NCI-H146 treated with DMSO at 0.1 percent for 48 hours (cell line): ENCODE results near the gene OTOP2.
A peak's percentile ranks its signal among the peaks of the same experiment; 100 is the strongest.

Experiments used
- DNase-seq: peaks from one replicate; lab custom pipeline; 2025; ENCODE audit not compliant: unreplicated experiment; lab: John Stamatoyannopoulos, UW

Gene OTOP2

GRCh38 chr17:74923538-74924249, 379 bp upstream of the OTOP2 start:
- DNase-seq = no peak

- no peak for DNase-seq
Measured at GRCh38 chr17:74925242-74925641, 1.2 kb downstream of the OTOP2 start.

- no peak for DNase-seq
Measured at GRCh38 chr17:74928786-74929185, 4.7 kb downstream of the OTOP2 start.

GRCh38 chr17:74930535-74931036, 6.5 kb downstream of the OTOP2 start:
- DNase-seq = no peak

GRCh38 chr17:74935048-74935447, 11.0 kb downstream of the OTOP2 start:
- DNase-seq = no peak

GRCh38 chr17:74935585-74936469, 11.8 kb downstream of the OTOP2 start, which contains the start of gene OTOP3:
Gene OTOP3, plus strand, starts transcription at chr17:74935898. Its CDS starts 24 bp downstream, at chr17:74935922.
- peak; percentile 66 for DNase-seq

GRCh38 chr17:74936470-74936799, 12.4 kb downstream of the OTOP2 start:
- no peak for DNase-seq

- no peak for DNase-seq
Measured at GRCh38 chr17:74937064-74938051, 13.3 kb downstream of the OTOP2 start.

GRCh38 chr17:74938194-74938950, 14.3 kb downstream of the OTOP2 start:
- DNase-seq = no peak

- no peak for DNase-seq
Measured at GRCh38 chr17:74939534-74939933, 15.5 kb downstream of the OTOP2 start.

- no peak for DNase-seq
Measured at GRCh38 chr17:74941128-74941725, 17.2 kb downstream of the OTOP2 start.

GRCh38 chr17:74943808-74944522, 19.9 kb downstream of the OTOP2 start:
- no peak for DNase-seq

- DNase-seq = no peak
Measured at GRCh38 chr17:74945543-74945942, 21.5 kb downstream of the OTOP2 start.

- no peak for DNase-seq
Measured at GRCh38 chr17:74946641-74947040, 22.6 kb downstream of the OTOP2 start.

GRCh38 chr17:74947041-74947754, 23.1 kb downstream of the OTOP2 start:
- no peak for DNase-seq

- DNase-seq = peak; percentile 6
Measured at GRCh38 chr17:74949455-74950115, 25.5 kb downstream of the OTOP2 start.

GRCh38 chr17:74950207-74950606, 26.1 kb downstream of the OTOP2 start:
- DNase-seq = peak; percentile 21

- no peak for DNase-seq
Measured at GRCh38 chr17:74951065-74951464, 27.0 kb downstream of the OTOP2 start.
